GM19452 (cell line): ENCODE results near the gene TIMP2.

Source experiments
- ATAC-seq: cut with Tn5 transposase; IDR thresholded peaks from one replicate; pipeline ENCODE4 v1.9.1; 2021; ENCODE audit not compliant: unreplicated experiment

Gene TIMP2

GRCh38 chr17:78819806-78820792 lies 105.1 kb downstream of the TIMP2 start:
- no peak for ATAC-seq

- ATAC-seq = no peak
Measured at GRCh38 chr17:78819402-78819801, 105.8 kb downstream of the TIMP2 start.

- ATAC-seq = no peak
Measured at GRCh38 chr17:78818932-78819331, 106.3 kb downstream of the TIMP2 start.

- ATAC-seq = no peak
Measured at GRCh38 chr17:78818152-78818846, 106.9 kb downstream of the TIMP2 start.

GRCh38 chr17:78817123-78817522 lies 108.1 kb downstream of the TIMP2 start:
- ATAC-seq = no peak

- ATAC-seq = no peak
Measured at GRCh38 chr17:78815696-78816095, 109.5 kb downstream of the TIMP2 start.

- ATAC-seq = no peak
Measured at GRCh38 chr17:78812855-78813254, 112.3 kb downstream of the TIMP2 start.

GRCh38 chr17:78808163-78808562 lies 117.0 kb downstream of the TIMP2 start:
- ATAC-seq = no peak

- no peak for ATAC-seq
Measured at GRCh38 chr17:78806451-78806850, 118.7 kb downstream of the TIMP2 start.

- ATAC-seq = no peak
Measured at GRCh38 chr17:78805301-78805700, 119.9 kb downstream of the TIMP2 start.

- ATAC-seq = no peak
Measured at GRCh38 chr17:78804777-78805176, 120.4 kb downstream of the TIMP2 start.

- no peak for ATAC-seq
Measured at GRCh38 chr17:78803186-78803845, 121.9 kb downstream of the TIMP2 start.
